RWPE2 (cell line): ENCODE measurements around the gene GMPPA.

Experiments
- ATAC-seq: fragments of 200-7000 bp; cut with Tn5 transposase; 3 replicates; pipeline ENCODE4 v1.9.1; 2021; ENCODE audit warnings: low read depth
- DNase-seq: peaks from one replicate; pipeline ENCODE4 v3.0.0-alpha.2; 2020; ENCODE audit warnings: low spot score
- H3K27ac ChIP-seq: fragments of 450-650 bp; 2 replicates; pipeline ENCODE4 v1.5.1; 2017; ENCODE audit warnings: mild to moderate bottlenecking; ENCODE audit not compliant: poor library complexity, severe bottlenecking
- H3K27me3 ChIP-seq: fragments of 250-450 bp; sonication (Bioruptor Pico); 2 replicates; pipeline ENCODE4 v1.5.1; 2021; ENCODE audit warnings: mild to moderate bottlenecking, moderate library complexity; ENCODE audit not compliant: insufficient read depth, poor library complexity, severe bottlenecking
- H3K36me3 ChIP-seq: fragments of 250-450 bp; sonication (Bioruptor Pico); 2 replicates; pipeline ENCODE4 v1.5.1; 2020; ENCODE audit warnings: low read depth, mild to moderate bottlenecking, moderate library complexity
- H3K4me1 ChIP-seq: fragments of 250-450 bp; sonication (Bioruptor Pico); 2 replicates; pipeline ENCODE4 v1.5.1; 2021; ENCODE audit warnings: mild to moderate bottlenecking, moderate library complexity; ENCODE audit not compliant: insufficient read depth, poor library complexity, severe bottlenecking
- H3K4me3 ChIP-seq: fragments of 250-450 bp; sonication (Bioruptor Pico); 2 replicates; pipeline ENCODE4 v1.5.1; 2021; ENCODE audit warnings: mild to moderate bottlenecking, moderate library complexity; ENCODE audit not compliant: severe bottlenecking
- H3K9me3 ChIP-seq: fragments of 250-450 bp; sonication (Bioruptor Pico); 2 replicates; pipeline ENCODE4 v1.5.1; 2021; ENCODE audit warnings: mild to moderate bottlenecking, moderate library complexity; ENCODE audit not compliant: severe bottlenecking
- CTCF ChIP-seq: fragments of 450-650 bp; IDR thresholded peaks from one replicate; pipeline ENCODE4 v1.5.1; 2017; ENCODE audit warnings: mild to moderate bottlenecking, moderate library complexity; ENCODE audit not compliant: poor library complexity, severe bottlenecking

GMPPA gene

GRCh38 chr2:219471476-219472371, 27.0 kb upstream of the GMPPA start:
- Histone ChIP-seq H3K27ac (no peak overlapping the region), H3K9me3 (no peaks in the 10 kb centered on the region), H3K27me3 (no peaks in the 10 kb centered on the region), H3K4me3 (no peak overlapping the region), H3K36me3 (no peaks in the 10 kb centered on the region), H3K4me1 (peaks cover 12% of the 10 kb centered on the region)
- ATAC-seq (no peak), DNase-seq (no peak)
- TF ChIP-seq CTCF: no peak

GRCh38 chr2:219472629-219473187, 26.0 kb upstream of the GMPPA start:
- no peak for TF ChIP-seq CTCF
- no peak overlapping the region for H3K27ac ChIP-seq

GRCh38 chr2:219473511-219473910, 25.2 kb upstream of the GMPPA start:
- peaks cover 4% of the 10 kb centered on the region for H3K4me1 ChIP-seq
- no peak for ATAC-seq
- DNase-seq: no peak
- no peak for TF ChIP-seq CTCF
- no peaks in the 10 kb centered on the region for H3K36me3 ChIP-seq
- no peak overlapping the region for H3K27ac ChIP-seq
- H3K9me3 ChIP-seq: no peaks in the 10 kb centered on the region
- no peaks in the 10 kb centered on the region for H3K27me3 ChIP-seq
- H3K4me3 ChIP-seq: no peak overlapping the region

More at GRCh38 chr2:219472629-219473187, 26.0 kb upstream of the GMPPA start:
- Histone ChIP-seq H3K9me3 (no peaks in the 10 kb centered on the region), H3K4me1 (peaks cover 4% of the 10 kb centered on the region), H3K4me3 (no peak overlapping the region), H3K36me3 (no peaks in the 10 kb centered on the region), H3K27me3 (no peaks in the 10 kb centered on the region)
- no peak for ATAC-seq
- DNase-seq: no peak

GRCh38 chr2:219474285-219475060, 24.2 kb upstream of the GMPPA start:
- H3K27me3 ChIP-seq: no peaks in the 10 kb centered on the region
- no peaks in the 10 kb centered on the region for H3K36me3 ChIP-seq
- H3K4me1 ChIP-seq: peaks cover 4% of the 10 kb centered on the region
- ATAC-seq: no peak
- H3K27ac ChIP-seq: no peak overlapping the region
- no peak for TF ChIP-seq CTCF
- no peak overlapping the region for H3K4me3 ChIP-seq
- DNase-seq: no peak
- H3K9me3 ChIP-seq: no peaks in the 10 kb centered on the region
